K562 (cell line): Measurements from ENCODE around the gene PRDM15. TPM values are rescaled to one million over a fixed set of nuclear protein-coding genes. Genes with fewer than 3 reads are reported as not detected.

Source experiments
- ATAC-seq: fragments of 200-7000 bp; cut with Tn5 transposase; 3 replicates; pipeline ENCODE4 v1.9.1; 2020; ENCODE audit warnings: moderate library complexity
- BruUV-seq: library from RNA; stranded (reverse); fragments of 400-500 nt; replicated peaks from 2 replicates; lab custom pipeline; 2021; lab: Mats Ljungman, UMichigan
- CTCF ChIA-PET: fragments of 300-600 bp; formaldehyde crosslinking; extraction: SDS; loops from one replicate; lab custom pipeline; 2021; ENCODE audit warnings: low intra/inter-chr PET ratio; lab: Yijun Ruan, JAX
- POLR2A ChIA-PET: fragments of 300-600, 350-650 bp; sonication (Branson Sonifier 250); formaldehyde crosslinking; extraction: SDS; loops from one replicate; lab custom pipeline; 2021; ENCODE audit warnings: antibody characterized with exemption, inconsistent platforms; lab: Yijun Ruan, JAX
- DNase-seq, 4 experiments: peaks; one replicate each; pipeline versions ENCODE4 v3.0.0 to v3.0.0-alpha.2; 2011 to 2018; ENCODE audit warnings: low spot score in 3 of 4, mixed read lengths in 3 of 4; ENCODE audit errors: extremely low read depth in 1 of 4
- FAIRE-seq: peaks from 2 replicates; lab custom pipeline; 2011; peaks lifted over from hg19 to GRCh38; lab: Jason Lieb, UNC
- H2AFZ ChIP-seq: 2 replicates; pipeline ENCODE4 v1.6.0; 2011; ENCODE audit warnings: low read depth, low read length, control low read depth, inconsistent platforms
- H3K27ac ChIP-seq: fragments of 200-600 bp; 3 replicates; pipeline ENCODE4 v1.8.0; 2011; ENCODE audit warnings: low read depth, mild to moderate bottlenecking, control low read depth, inconsistent platforms, low read length, moderate library complexity, mixed read lengths; ENCODE audit errors: extremely low read depth
- H3K27me3 ChIP-seq, 2 experiments: fragments of 300-600 bp in 1 of 2; 2 replicates in 1 of 2; 3 replicates in 1 of 2; pipeline versions ENCODE4 v1.6.0 to v1.8.0; 2011; ENCODE audit warnings: inconsistent platforms in 2 of 2, low read length in 2 of 2, mild to moderate bottlenecking in 1 of 2, mixed read lengths in 1 of 2, moderate library complexity in 1 of 2; ENCODE audit not compliant: control insufficient read depth in 2 of 2, insufficient read depth in 2 of 2
- H3K36me3 ChIP-seq: fragments of 300-600 bp; 3 replicates; pipeline ENCODE4 v1.8.0; 2011; ENCODE audit warnings: mild to moderate bottlenecking, low read length, inconsistent platforms; ENCODE audit not compliant: control insufficient read depth, insufficient read depth
- H3K4me1 ChIP-seq, 2 experiments: fragments of 200-600 bp in 1 of 2; replicated peaks in 1 of 2; 2 replicates in 1 of 2; 3 replicates in 1 of 2; pipeline versions ENCODE4 v1.5.1 to v1.8.0; 2011; ENCODE audit warnings: inconsistent platforms in 2 of 2, low read length in 2 of 2, mild to moderate bottlenecking in 1 of 2, mixed read lengths in 1 of 2, moderate library complexity in 1 of 2; ENCODE audit not compliant: control insufficient read depth in 2 of 2, insufficient read depth in 2 of 2
- H3K4me2 ChIP-seq: 2 replicates; pipeline ENCODE4 v1.6.1; 2011; ENCODE audit warnings: low read length, control low read depth, inconsistent platforms, mixed read lengths; ENCODE audit not compliant: insufficient read depth
- H3K4me3 ChIP-seq: fragments of 200-600 bp; sonication (generic), shearing (Covaris generic); 2 replicates; pipeline ENCODE4 v1.5.1; 2016; ENCODE audit warnings: control low read depth, inconsistent platforms
- H3K79me2 ChIP-seq: fragments of 200-600 bp; 3 replicates; pipeline ENCODE4 v1.8.0; 2011; ENCODE audit warnings: low read length, inconsistent platforms; ENCODE audit not compliant: control insufficient read depth, insufficient read depth
- H3K9ac ChIP-seq, 2 experiments: 2 replicates each; pipeline versions ENCODE4 v1.6.0 to v1.6.1; 2011; ENCODE audit warnings: low read depth in 2 of 2, low read length in 2 of 2, control low read depth in 1 of 2, inconsistent platforms in 1 of 2, mild to moderate bottlenecking in 1 of 2, mixed read lengths in 1 of 2; ENCODE audit not compliant: insufficient read depth in 1 of 2
- H3K9me1 ChIP-seq: one replicate; pipeline ENCODE4 v1.6.0; 2011; ENCODE audit warnings: inconsistent platforms, mild to moderate bottlenecking, low read length, moderate library complexity; ENCODE audit not compliant: control insufficient read depth, insufficient read depth
- H3K9me3 ChIP-seq: replicated peaks from 2 replicates; pipeline ENCODE4 v1.5.1; 2011; ENCODE audit warnings: low read depth, low read length, inconsistent platforms; ENCODE audit not compliant: control insufficient read depth, insufficient read depth
- H4K20me1 ChIP-seq: replicated peaks from 2 replicates; pipeline ENCODE4 v1.6.1; 2011; ENCODE audit warnings: low read length, inconsistent platforms, mixed read lengths; ENCODE audit not compliant: control insufficient read depth, insufficient read depth
- CCNT2 ChIP-seq: IDR thresholded peaks from 2 replicates; pipeline ENCODE4 v1.6.1; 2011; ENCODE audit warnings: borderline replicate concordance, low read depth, mild to moderate bottlenecking, moderate library complexity, mixed read lengths, low read length; ENCODE audit not compliant: insufficient read length; ENCODE audit errors: extremely low read depth
- FOXM1 ChIP-seq, 2 experiments: fragments of 450-650 bp in 1 of 2; sonication (generic) in 1 of 2; formaldehyde crosslinking in 1 of 2; IDR thresholded peaks; 2 replicates each; pipeline versions ENCODE4 v1.6.1 to v1.9.0; 2017 to 2022; ENCODE audit warnings: low read depth in 2 of 2, mild to moderate bottlenecking in 2 of 2, missing genetic modification reagents in 1 of 2, moderate library complexity in 1 of 2
- HMG20A ChIP-seq: fragments of 450-650 bp; formaldehyde crosslinking; conservative IDR thresholded peaks from 2 replicates; pipeline ENCODE4 v1.4.0; 2020; ENCODE audit warnings: mild to moderate bottlenecking, mixed read lengths
- POLR2B ChIP-seq: fragments of 450-650 bp; IDR thresholded peaks from 2 replicates; pipeline ENCODE4 v1.6.1; 2018; ENCODE audit warnings: low read depth; ENCODE audit not compliant: partially characterized antibody
- SAFB ChIP-seq: fragments of 200-400 bp; formaldehyde crosslinking; IDR thresholded peaks from 2 replicates; pipeline ENCODE4 v1.6.1; 2017; ENCODE audit warnings: low read depth, low read length, borderline replicate concordance
- SAFB2 ChIP-seq: fragments of 200-400 bp; formaldehyde crosslinking; IDR thresholded peaks from 2 replicates; pipeline ENCODE4 v1.6.1; 2018; ENCODE audit warnings: borderline replicate concordance, low read length, low read depth, moderate library complexity; ENCODE audit not compliant: severe bottlenecking
- SOX6 ChIP-seq: fragments of 450-650 bp; IDR thresholded peaks from 2 replicates; pipeline ENCODE4 v1.6.1; 2014; ENCODE audit warnings: mild to moderate bottlenecking
- SRSF1 ChIP-seq: fragments of 200-400 bp; formaldehyde crosslinking; IDR thresholded peaks from 2 replicates; pipeline ENCODE4 v1.6.1; 2017; ENCODE audit warnings: mild to moderate bottlenecking, low read depth, low read length, moderate library complexity
- TFAM ChIP-seq: fragments of 250-450 bp; sonication (Bioruptor Pico); conservative IDR thresholded peaks from 2 replicates; pipeline ENCODE4 v1.5.0; 2021; ENCODE audit warnings: mild to moderate bottlenecking, moderate library complexity
- THRAP3 ChIP-seq: fragments of 450-650 bp; IDR thresholded peaks from 2 replicates; pipeline ENCODE4 v1.6.1; 2016; ENCODE audit warnings: mild to moderate bottlenecking, inconsistent platforms, borderline replicate concordance
- TRIM28 ChIP-seq: fragments of 450-650 bp; IDR thresholded peaks from 2 replicates; pipeline ENCODE4 v1.6.1; 2017
- ZNF311 ChIP-seq: fragments of 250-450 bp; sonication (Bioruptor Pico); IDR thresholded peaks from 2 replicates; pipeline ENCODE4 v1.4.0; 2020; ENCODE audit warnings: mild to moderate bottlenecking, moderate library complexity
- ZNF318 ChIP-seq, 2 experiments: fragments of 450-650 bp; IDR thresholded peaks; 2 replicates each; pipeline ENCODE4 v1.6.1; 2016; ENCODE audit warnings: mild to moderate bottlenecking in 2 of 2, borderline replicate concordance in 1 of 2, low read depth in 1 of 2, moderate library complexity in 1 of 2
- ZNF583 ChIP-seq: fragments of 250-450 bp; sonication (Bioruptor Pico); IDR thresholded peaks from 2 replicates; pipeline ENCODE4 v1.4.0; 2020
- WGBS: fragments of 100-300 bp; shearing (Covaris generic); methylation state at CpG from one replicate; pipeline ENCODE4 v1.1.6; 2016; ENCODE audit warnings: low coverage, mixed read lengths; ENCODE audit not compliant: insufficient coverage; ENCODE audit errors: missing lambda C conversion rate; 5-methylcytosine and 5-hydroxymethylcytosine counted together
- in situ Hi-C: fragments of 300-500 bp; cut with MboI; formaldehyde crosslinking; loops from 4 replicates; pipeline ENCODE4 v1.15.0; 2018; ENCODE audit warnings: inconsistent platforms, mixed read lengths
- intact Hi-C: fragments of 100-400 bp; cut with micrococcal nuclease; formaldehyde crosslinking; loops from 2 replicates; pipeline ENCODE4 v1.14.2; 2022
- polyA plus RNA-seq, 8 experiments: library from polyadenylated mRNA; depleted of rRNA in 4 of 8; stranded (reverse) in 5 of 8; unstranded in 3 of 8; fragments of >200 nt; fragmentation: Nextera tagmentation in 2 of 8; fragmentation: Illumina TruSeq in 1 of 8; extraction: Ambion mirVana in 2 of 8; extraction: Trizol in 1 of 8; gene quantifications; 2 replicates each; pipeline versions ENCODE4 v1.2.1 to v1.2.3, GENCODE V29; 2011 to 2014; ENCODE audit warnings: inconsistent platforms in 1 of 8, missing spikeins in 1 of 8
- total RNA-seq, 7 experiments: library from RNA; depleted of rRNA in 6 of 7; stranded (reverse); fragments of >200 nt in 6 of 7; fragmentation: Illumina TruSeq in 2 of 7; extraction: Trizol in 2 of 7; gene quantifications; 2 replicates each; pipeline versions ENCODE4 v1.2.1 to v1.2.3, GENCODE V29; 2011 to 2021; ENCODE audit warnings: low replicate concordance in 1 of 7

PRDM15 gene
- total and polyA plus RNA-seq, 9 of the 15 experiments (the other 6 are each of a cell fraction or from before 2014, with no cell fraction given) = 0.93 to 9.2 (median 6.2) TPM

- Histone ChIP-seq H2AFZ (no peak overlapping the region), H3K27ac (no peak overlapping the region), H3K9me3 (no peaks in the 10 kb centered on the region), H4K20me1 (peaks cover 13% of the 10 kb centered on the region; the same call in 1 of the 2 replicates), H3K9me1 (peaks cover 3% of the 10 kb centered on the region), H3K79me2 (no peaks in the 10 kb centered on the region), H3K36me3 (no peaks in the 10 kb centered on the region), H3K27me3 (peaks cover 63 to 87% of the 10 kb centered on the region in 2 experiments), H3K4me2 (no peak overlapping the region), H3K4me1 (no peaks in the 10 kb centered on the region; a peak in 1 of 5 replicates), H3K9ac (no peak overlapping the region), H3K4me3 (no peak overlapping the region)
- ATAC-seq = no peak
- CTCF ChIA-PET = no interaction called here
- POLR2A ChIA-PET = no interaction called here
- no peak for FAIRE-seq
- in situ Hi-C loops (no loop called here), intact Hi-C loops (no loop called here)
- BruUV-seq = no TSS peak
- no peak for DNase-seq
- WGBS = under 1% methylated on average over 11 of the region's 11 CpGs
- no peak for TF ChIP-seq HMG20A (CRISPR knock-in tag)
- no peak for TF ChIP-seq SOX6
- TF ChIP-seq TRIM28 = no peak
- TF ChIP-seq FOXM1 (IDR thresholded peaks at IDR 0.05; ENCODE audit: low read depth) = no peak
- TF ChIP-seq FOXM1 (CRISPR knock-in tag; IDR thresholded peaks at IDR 0.05; ENCODE audit: low read depth) = no peak
- TF ChIP-seq ZNF311 = no peak
- TF ChIP-seq TFAM (CRISPR knock-in tag) = no peak
- no peak for TF ChIP-seq THRAP3
- TF ChIP-seq CCNT2 = no peak
- TF ChIP-seq POLR2B = no peak
- TF ChIP-seq ZNF318 (IDR thresholded peaks at IDR 0.05; ENCODE audit: borderline replicate concordance in 1 of 2, low read depth in 1 of 2) = no peak
- no peak for TF ChIP-seq SRSF1
- TF ChIP-seq SAFB = no peak
- no peak for TF ChIP-seq ZNF583 (CRISPR knock-in tag)
- no peak for TF ChIP-seq SAFB2
Observed at GRCh38 chr21:41759214-41759840, 119.8 kb downstream of the PRDM15 start.
